Omental fat pad (tissue), 4 donors: Measurements from ENCODE around the gene PPP1R2C. TPM values are rescaled to one million over a fixed set of nuclear protein-coding genes. Genes with fewer than 3 reads are reported as not detected.

Source experiments
- ATAC-seq: fragments of 150-250 bp; one replicate; pipeline ENCODE4 v1.9.1; 2016; ENCODE audit warnings: mild to moderate bottlenecking, moderate library complexity; ENCODE audit not compliant: low FRiP score
- DNase-seq: peaks from one replicate; pipeline ENCODE4 v3.0.0-alpha.2; 2019; ENCODE audit warnings: low spot score
- total RNA-seq, 4 donors: library from RNA; depleted of rRNA; stranded (reverse); fragments of >200 nt; gene quantifications; one replicate each; pipeline ENCODE4 v1.1.0, GENCODE V29; 2016
- TF ChIP-seq, protein P1 (sequence below), 3 donors: fragments of 450-650 bp; IDR thresholded peaks; one replicate each; pipeline ENCODE4 v1.5.1; 2016 to 2017; ENCODE audit warnings: antibody characterized with exemption in 3 of 3, mild to moderate bottlenecking in 3 of 3, moderate library complexity in 2 of 3

PPP1R2C gene
- total RNA-seq: not detected

- TF ChIP-seq, protein P1, sequence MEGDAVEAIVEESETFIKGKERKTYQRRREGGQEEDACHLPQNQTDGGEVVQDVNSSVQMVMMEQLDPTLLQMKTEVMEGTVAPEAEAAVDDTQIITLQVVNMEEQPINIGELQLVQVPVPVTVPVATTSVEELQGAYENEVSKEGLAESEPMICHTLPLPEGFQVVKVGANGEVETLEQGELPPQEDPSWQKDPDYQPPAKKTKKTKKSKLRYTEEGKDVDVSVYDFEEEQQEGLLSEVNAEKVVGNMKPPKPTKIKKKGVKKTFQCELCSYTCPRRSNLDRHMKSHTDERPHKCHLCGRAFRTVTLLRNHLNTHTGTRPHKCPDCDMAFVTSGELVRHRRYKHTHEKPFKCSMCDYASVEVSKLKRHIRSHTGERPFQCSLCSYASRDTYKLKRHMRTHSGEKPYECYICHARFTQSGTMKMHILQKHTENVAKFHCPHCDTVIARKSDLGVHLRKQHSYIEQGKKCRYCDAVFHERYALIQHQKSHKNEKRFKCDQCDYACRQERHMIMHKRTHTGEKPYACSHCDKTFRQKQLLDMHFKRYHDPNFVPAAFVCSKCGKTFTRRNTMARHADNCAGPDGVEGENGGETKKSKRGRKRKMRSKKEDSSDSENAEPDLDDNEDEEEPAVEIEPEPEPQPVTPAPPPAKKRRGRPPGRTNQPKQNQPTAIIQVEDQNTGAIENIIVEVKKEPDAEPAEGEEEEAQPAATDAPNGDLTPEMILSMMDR (IDR thresholded peaks at IDR 0.05): no peak
- DNase-seq (no peak), ATAC-seq (no peak)
Observed at GRCh38 chrX:42778096-42778495, at the start of gene PPP1R2C. PPP1R2C (minus strand) TSS chrX:42778163; CDS start chrX:42778079, 84 bp downstream.

- TF ChIP-seq, protein P1 (IDR thresholded peaks at IDR 0.05): no peak
- DNase-seq (no peak), ATAC-seq (no peak)
Observed at GRCh38 chrX:42825201-42825600, 47.2 kb upstream of the PPP1R2C start.

GRCh38 chrX:42824541-42824940 is 46.6 kb upstream of the PPP1R2C start:
- no peak for DNase-seq

GRCh38 chrX:42823443-42823842 is 45.5 kb upstream of the PPP1R2C start:
- TF ChIP-seq, protein P1 (IDR thresholded peaks at IDR 0.05): no peak
- ATAC-seq: no peak

More at GRCh38 chrX:42824541-42824940, 46.6 kb upstream of the PPP1R2C start:
- no peak for ATAC-seq
- TF ChIP-seq, protein P1 (IDR thresholded peaks at IDR 0.05): no peak

DNA sequence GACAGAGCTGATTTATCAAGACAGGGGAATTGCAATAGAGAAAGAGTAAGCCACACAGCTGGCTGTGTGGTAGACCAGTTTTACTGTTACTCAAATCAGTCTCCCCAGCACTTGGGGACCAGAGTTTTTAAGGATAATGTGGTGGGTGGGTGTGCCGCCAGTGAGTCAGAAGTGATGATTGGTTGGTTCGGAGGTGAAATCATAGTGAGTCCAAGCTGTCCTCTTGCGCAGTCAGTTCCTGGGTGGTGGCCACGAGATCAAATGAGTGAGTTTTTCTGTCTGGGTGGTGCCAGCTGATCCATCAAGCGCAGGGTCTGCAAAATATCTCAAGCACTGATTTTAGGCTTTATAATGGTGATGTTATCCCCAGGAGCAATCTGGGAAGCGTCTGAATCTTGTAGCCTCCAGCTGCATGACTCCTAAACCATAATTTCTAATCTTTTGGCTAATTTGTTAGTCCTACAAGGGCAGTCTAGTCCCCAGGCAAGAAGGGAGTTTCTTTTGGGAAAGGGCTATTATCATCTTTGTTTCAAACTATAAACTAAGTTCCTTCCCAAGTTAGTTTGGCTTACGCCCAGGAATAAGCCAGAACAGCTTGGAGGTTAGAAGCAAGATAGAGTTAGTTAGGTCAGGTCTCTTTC is 44.0 kb upstream of the PPP1R2C start:
- TF ChIP-seq, protein P1 (IDR thresholded peaks at IDR 0.05): no peak
- DNase-seq (no peak), ATAC-seq (no peak)

More at GRCh38 chrX:42823443-42823842, 45.5 kb upstream of the PPP1R2C start:
- DNase-seq: no peak

- DNase-seq (no peak), ATAC-seq (no peak)
- TF ChIP-seq, protein P1 (IDR thresholded peaks at IDR 0.05): no peak
Observed at GRCh38 chrX:42818151-42818921, 40.4 kb upstream of the PPP1R2C start.
